ENCODE data around the gene TOLLIP.
"Not testable (repeated sequence)": the region's sequence is repeated elsewhere in the genome, so short reads cannot be mapped to it uniquely, and the experiment has no call there.

Gene TOLLIP

DNA sequence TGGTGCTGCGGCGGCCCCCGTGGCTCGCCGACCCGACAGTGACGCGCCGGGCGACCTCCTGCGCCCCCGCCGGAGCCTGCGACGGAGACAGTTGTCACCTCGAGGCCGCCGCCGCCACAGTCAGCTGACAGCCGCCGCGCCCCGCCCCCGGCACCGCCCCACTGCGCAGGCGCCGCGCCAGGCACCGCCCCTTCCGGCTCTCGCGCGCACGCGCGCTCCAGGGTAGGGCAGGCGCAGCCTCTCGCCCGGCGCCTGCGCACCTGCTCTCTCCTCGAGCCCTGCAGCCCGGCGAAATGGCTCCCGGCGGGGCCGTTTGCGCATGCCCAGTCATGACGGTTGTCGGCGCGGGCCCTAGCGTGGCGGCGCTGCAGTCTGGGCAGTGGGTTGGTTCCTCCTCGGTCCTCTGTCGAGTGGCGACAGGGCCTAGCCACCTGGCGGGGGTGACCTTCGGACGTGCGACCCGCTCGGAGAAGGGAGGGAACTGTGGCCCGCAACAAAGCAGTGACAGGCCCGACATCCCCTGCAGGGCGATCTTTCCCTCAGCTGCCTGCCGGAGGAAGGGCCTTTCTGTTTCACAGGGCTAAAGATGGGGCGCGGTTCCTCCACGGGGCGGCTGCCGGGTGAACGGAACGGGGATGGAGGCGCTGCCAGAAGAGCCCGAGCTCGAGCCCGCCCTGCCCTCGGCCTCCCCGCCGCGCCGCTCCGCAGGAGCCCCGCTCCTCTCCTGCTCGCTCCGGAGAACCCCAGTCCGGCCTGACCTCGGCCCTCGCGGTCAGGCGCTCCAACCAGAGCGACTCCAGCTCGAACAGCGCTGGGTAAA lies at the start of gene TOLLIP:
Gene TOLLIP (minus strand): TSS at position 135 of the 820 bp plus-strand sequence. CDS start 134 bp downstream, at position 1.
- peak; percentile 98 for DNase-seq

DNA sequence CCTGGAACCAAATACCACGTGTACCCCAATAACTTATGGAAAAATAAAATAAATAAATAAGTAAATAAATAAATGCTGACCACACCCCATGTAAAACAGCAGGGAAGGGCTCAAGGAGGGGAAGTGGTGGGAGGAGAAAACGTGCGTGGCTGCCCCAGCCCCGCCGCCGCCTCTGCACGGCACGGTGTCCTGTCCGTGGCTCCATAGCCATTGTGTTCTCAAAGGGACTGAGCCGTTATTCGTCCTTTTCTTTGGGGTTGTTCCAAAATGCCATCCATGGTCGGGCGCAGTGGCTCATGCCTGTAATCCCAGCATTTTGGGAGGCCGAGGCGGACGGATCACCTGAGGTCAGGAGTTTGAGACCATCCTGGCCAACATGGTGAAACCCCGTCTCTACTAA lies 49.5 kb upstream of the TOLLIP start:
- not testable (repeated sequence) for DNase-seq

DNA sequence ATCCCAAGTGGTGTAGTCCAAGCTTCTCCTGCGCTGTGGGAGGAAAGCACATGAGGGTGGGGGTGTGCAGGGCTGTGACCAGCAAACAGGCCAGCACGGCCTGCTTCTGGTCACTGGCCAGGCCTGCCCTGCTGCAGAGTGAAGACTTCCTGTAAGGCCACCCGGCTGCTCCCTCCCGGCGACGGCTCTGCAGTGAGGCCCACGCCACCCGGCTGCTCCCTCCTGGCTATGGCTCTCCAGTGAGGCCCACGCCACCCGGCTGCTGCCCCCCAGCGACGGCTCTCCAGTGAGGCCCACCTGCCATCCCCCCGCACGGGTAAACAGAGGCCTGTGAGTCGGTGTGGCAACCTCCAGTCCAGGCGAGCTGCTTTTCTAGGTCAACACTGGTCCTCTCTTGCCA lies 48.9 kb upstream of the TOLLIP start:
- DNase-seq, result peak; percentile 59

DNA sequence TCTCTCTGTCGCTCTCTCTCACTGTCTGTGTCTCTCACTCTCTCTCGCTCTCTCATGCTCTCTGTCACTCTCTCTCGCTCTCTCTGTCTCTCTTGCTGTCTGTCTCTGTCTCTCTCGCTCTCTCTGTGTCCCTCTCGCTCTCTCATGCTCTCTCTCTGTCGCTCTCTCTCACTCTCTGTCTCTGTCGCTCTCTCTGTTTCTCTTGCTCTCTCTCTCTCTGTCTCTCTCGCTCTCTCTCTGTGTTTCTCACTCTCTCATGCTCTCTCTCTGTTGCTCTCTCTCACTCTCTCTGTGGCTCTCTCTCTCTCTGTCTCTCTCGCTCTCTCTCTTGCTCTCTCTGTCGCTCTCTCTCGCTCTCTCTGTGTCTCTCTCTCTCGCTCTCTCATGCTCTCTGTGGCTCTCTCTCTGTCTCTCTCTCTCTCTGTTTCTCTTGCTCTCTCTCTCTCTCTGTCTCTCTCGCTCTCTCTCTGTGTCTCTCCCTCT lies 47.1 kb upstream of the TOLLIP start:
- DNase-seq, result no peak

DNA sequence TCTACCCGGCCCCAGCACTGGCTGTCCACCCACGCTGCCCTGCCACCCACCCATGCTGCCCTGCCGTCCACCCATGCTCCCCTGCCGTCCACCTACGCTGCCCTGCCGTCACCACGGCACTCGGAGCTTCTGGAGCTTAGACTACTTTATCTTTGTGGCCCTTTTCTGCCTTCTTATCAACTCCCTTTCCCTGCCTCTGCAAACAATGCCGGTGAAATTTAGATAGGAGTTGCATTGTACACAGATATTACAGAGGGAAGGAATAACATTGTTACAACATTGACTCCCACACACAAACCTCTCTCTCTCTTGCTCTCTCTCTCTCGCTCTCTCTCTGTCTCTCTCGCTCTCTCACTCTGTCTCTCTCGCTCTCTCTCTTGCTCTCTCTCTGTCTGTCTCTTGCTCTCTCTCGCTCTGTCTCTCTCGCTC lies 46.6 kb upstream of the TOLLIP start:
- DNase-seq, result no peak

DNA sequence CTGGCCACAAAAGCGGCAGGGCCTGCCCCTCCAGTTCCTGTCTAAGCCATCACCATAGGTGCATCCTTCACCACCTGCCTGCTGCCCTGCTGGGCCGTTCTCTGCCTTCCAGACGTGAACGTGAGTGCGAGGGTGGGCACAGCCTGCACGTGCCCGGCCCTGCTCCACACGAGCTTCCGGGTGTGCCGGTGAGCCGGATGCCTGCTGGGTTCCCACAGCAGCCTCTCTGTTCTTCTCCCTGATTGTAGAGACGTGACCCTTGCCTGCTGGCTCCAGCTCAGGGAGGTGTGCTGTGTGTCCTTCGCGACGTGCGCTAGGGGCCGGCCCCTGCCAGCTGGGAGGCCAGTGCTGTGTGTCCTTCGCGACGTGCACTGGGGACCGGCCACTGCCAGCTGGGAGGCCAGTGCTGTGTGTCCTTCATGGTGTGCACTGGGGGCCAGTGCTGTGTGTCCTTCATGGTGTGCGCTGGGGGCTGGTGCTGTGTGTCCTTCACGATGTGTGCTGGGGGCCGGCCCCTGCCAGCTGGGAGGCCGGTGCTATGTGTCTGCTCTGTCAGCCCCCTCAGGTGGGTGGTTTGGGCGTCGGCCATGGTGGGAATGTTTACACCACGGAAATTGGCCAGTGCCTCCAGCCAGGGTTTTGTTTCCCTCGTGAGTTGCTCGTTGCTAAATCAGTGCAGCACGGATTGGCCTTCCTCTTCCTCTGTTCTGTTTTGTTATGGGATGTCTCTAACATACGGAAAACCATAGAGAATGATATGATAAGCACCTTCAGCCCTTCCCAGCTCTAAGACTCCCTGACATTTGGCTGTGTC lies 44.9 kb upstream of the TOLLIP start:
- no peak for DNase-seq

DNA sequence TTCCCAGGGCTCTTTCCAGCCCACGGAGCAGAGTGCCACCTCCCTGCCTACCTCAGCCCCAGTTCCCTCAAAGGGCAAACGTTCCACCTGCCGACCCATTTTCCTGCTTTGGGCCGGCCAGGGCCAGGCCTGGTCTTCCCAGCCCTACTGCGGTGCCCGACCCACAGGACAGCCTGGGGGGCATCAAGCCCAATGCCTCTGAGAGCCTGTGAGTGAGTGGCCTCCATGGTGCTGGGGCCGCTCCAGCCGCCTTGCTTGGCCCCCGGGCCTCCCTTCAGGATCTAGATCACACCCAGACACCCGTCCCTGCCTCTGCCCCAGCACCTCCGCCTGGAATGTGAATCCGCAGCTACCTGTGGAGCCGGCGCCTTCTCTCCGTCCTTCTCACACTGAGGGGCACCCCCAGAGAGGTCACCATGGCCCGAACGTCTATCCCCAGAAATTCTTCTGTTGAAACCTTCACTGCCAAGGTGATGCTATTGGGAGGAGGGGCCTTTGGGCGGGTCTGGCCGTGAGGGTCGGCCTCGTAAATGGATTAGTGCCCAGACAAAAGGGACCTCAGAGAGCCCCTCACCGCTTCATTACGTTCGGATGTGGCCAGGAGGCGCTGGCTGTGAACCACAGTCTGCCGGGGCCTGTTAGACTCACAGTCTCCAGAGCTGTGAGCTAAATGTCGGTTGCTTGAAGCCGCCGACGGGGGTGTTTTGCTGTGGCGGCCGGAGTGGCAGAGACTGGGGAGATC lies 44.1 kb upstream of the TOLLIP start:
- DNase-seq, result no peak

DNA sequence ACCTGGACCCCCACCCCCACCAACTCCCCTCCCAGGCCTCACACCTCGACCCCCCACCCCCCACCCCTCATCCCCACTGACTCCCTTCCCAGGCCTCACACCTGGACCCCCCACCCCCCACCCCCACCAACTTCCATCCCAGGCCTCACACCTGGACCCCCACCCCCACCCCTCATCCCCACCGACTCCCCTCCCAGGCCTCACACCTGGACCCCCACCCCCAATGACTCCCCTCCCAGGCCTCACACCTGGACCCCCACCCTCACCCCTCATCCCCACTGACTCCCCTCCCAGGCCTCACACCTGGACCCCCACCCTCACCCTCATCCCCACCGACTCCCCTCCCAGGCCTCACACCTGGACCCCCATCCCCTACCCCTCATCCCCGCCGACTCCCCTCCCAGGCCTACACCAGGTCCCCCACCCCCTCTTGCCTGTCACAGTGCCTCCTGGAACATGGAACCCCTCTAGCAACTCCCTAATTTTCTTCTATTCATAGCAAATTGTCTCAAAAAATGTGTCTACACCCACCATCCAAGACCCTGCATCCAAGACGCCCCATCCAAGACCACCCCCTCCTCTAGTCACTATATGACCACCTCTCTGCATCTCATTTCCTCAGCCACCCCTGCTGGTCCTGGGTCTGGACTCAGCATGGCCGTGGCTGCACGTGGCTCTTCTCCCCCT lies 43.4 kb upstream of the TOLLIP start:
- no peak for DNase-seq

DNA sequence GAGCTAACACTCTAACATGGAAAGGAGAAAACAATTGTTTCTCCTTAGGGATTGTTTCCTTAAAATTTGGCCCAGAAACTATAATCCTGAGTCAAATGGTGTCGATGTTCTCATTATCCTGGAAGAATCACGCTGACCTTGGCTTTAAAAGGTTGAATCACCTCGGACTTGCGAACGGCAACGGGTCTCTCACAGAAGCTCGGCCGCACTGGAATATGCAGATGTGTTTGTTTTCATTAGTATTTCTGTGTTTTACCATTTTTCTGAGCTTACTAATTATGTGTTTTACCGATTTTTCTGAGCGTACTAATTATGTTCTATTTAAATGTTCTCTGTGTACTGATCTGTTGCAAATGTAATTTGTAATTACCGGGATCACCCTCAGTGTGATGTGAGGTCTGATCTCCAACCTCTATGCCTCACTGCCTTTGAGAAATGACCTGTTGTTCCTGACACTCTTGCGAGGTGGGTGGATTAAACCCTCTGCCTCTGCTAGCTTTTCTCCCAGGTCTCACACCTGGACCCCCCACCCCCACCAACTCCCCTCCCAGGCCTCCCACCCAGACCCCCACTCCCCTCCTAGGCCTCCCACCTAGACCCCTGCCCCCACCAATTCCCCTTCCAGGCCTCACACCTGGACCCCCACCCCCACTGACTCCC lies 42.0 kb upstream of the TOLLIP start:
- no peak for DNase-seq

DNA sequence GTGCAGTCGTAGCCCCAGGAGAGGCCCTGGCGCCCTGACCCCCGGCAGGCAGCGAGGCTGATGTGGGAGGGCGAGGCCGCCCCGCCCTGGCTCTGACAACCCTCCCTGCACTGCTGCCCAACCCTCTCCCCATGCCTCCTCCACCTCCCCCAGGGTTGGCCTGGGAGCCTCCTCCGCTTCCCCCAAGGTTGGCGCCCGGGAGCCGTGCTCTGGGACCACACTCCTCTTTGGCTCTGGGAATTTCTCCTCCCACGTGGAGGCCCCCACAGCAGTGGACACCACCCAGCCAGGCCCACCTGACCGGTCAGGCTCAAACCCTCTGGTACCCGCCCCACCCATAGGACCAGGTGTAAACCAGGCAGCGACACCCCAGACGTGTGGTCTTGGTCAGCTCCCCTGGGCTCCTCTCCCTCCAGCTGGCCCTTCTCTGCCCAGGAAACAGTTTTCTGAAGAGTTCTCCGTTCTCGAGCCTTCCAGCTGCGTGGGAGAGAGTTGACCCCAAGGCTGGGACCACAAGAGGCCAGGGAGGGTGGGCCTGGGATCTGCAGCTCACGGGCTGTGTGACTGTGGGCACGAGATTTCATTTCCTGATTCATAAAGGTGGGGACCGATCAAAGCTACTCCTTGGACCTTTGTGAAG lies 40.8 kb upstream of the TOLLIP start:
- DNase-seq, result no peak

DNA sequence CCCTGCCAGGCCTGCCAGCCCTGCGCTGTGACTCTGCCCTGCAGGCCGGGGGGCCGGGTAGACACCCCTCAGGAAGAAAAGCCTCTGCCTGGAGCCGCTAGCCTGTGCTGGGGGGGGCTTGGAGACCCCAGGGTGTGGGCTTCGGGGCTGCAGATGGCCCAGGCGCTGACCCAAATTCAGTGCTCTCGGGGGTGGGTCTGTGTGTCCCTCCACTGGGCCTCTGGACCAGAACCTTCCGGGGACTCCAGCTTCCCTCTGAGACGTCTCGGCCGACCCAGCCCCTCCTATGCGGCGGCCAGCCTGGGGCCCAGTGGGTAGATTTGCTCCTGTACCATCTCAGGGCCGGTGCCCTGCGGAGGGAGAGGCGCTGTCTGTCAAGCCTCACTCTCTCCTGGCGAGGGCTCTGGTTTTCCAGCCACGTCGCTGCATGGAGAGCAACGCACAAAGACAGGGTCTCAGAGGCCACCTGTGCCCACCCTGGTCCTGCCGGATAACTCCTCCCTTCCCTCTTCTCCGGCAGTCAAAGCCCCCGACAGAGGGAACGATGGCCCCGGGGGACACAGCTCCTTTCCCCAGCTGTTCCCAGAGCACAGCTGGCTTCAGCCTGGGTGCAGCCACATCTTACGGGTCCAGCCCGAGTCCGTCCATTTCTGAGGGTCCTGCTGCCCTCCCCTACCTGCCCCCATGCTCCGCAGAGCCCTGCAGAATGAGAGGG lies 40.1 kb upstream of the TOLLIP start:
- DNase-seq, result no peak

DNA sequence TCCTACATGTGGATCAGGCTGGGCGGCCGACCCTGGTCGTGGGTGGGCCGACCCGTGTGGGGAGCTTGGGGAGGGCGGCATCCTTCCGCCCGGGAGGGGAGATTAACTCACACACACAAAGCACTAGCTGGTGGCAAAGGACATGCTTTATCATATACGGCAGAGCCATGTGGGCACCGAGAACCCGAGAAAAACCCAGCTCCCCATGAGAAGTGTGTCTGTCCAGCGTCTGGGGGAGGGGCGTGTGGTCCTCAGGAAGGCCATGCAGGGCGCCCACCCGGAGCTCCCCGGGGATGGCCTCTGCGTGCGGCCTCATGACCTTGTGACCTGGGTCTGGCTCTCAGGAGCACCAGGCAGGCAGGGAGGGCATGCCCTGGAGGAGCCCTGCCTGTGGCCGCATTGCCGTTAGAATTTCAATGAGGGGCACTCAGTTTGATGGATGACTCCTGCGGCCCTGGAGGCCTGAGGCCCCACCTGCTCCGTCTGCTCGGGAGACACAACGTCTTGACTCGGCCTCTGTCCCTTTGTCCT lies 39.4 kb upstream of the TOLLIP start:
- DNase-seq, result peak; percentile 24

DNA sequence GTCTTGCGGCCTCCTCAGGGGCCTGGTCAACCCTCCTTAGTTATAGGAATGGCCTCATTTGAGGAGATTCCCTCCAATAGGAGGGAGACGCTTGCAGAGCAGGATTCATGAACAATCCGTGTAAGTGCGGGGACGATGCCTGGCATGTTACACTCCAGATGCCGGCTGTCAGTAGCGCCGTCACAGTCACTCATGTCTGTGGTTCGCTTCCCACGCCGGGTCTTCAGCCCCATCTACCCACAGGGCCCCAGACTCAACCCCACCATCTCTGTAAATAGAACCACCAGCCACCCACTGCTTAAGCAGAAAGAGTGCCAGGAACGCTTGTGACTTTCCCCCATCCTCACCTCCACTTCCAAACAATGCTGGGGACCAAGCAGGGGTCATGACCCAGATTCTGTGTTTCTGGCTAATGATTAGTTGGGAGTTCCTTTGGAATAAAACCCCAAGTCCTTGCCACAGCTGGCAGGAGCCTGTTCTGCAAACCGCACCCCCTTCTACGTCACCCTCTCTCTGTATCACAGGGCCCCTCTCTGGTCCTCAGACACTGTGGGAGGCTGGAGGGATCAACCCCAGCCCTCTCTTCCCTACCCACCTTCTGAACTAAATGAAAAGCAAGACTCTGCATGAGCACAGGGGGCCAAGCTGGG lies 38.8 kb upstream of the TOLLIP start:
- DNase-seq, result peak; percentile 31

DNA sequence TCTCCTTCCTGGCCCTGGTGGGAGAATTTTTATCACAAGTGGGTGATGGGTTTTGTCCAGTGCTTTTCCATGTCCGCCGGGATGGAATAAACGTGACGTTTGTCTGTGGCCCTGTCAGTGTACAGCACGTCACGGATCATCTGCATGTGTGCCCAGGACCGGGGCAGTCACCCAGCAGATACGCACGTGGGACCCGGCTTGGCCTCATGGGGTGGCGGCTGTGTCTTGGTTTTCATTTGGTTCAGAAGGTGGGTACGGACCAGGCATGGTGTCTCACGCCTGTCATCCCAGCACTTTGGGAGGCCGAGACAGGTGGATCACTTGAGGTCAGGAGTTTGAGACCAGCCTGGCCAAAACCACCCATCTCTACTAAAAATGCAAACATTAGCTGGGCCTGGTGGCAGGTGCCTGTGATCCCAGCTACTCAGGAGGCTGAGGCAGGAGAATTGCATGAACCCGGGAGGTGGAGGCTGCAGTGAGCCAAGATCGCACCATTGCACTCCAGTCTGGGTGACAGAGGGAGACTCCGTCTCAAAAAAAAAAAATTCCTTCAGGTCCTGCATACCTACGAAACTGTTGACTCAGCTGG lies 38.1 kb upstream of the TOLLIP start:
- not testable (repeated sequence) for DNase-seq

DNA sequence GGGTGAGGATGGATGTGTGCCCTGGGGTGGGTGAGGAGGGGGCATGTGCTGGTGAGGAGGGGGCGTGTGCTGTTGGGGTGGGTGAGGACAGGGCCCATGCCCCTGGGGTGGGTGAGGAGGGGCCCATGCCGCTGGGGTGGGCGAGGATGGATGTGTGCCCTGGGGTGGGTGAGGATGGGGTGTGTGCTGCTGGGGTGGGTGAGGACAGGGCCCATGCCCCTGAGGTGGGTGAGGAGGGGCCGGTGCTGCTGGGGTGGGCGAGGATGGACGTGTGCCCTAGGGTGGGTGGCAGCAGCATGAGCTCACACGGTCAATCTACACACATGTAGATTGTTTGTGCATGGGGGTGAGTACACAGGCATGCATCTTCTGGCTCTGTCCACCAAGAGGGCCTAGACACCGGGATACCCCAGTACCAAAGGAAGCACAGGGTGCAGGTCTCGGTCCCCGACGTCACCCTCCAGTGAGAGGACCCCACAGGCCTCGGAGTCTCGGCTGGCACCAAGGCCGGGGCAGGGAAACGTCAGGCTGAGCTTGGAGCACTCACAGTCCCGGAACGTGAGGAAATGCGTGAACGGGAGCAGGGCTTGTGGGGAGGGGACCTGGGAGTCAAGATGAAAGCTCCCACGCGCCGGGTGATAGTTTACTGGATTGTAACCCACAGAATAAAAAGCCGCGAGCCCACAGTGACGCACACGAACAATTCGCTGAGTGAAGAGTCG lies 37.4 kb upstream of the TOLLIP start:
- DNase-seq, result no peak

DNA sequence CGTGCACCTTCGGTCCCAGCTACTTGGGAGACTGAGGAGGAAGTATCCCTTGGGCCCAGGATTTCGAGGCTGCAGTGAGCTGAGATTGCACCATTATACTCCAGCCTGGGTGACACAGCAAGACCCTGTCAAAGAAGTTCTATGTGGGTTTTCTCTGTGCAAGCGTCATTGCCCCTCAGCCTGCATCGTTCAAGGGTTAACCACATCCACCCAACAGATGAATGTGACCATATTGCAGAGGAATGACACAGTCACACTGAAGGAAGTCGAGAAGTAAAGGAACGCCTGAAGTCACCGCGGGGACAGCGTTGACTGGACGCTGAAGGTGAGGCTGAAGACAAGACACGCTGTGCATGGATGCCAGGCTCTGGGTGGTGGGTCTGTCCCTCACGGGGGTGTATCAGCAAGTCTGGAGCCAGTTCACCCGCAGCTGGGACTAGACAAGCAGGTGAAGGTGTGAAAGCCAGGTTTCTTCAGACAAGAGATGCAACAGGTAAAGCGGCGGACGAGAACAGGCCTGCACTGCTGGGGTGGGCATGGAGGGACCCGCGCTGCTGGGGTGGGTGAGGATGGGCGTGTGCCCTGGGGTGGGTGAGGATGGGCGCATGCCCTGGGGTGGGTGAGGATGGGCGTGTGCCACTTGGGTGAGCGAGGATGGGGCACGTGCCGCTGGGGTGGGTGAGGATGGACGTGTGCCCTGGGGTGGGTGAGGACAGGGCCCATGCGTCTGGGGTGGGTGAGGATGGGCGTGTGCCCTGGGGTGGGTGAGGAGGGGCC lies 36.5 kb upstream of the TOLLIP start:
- no peak for DNase-seq

DNA sequence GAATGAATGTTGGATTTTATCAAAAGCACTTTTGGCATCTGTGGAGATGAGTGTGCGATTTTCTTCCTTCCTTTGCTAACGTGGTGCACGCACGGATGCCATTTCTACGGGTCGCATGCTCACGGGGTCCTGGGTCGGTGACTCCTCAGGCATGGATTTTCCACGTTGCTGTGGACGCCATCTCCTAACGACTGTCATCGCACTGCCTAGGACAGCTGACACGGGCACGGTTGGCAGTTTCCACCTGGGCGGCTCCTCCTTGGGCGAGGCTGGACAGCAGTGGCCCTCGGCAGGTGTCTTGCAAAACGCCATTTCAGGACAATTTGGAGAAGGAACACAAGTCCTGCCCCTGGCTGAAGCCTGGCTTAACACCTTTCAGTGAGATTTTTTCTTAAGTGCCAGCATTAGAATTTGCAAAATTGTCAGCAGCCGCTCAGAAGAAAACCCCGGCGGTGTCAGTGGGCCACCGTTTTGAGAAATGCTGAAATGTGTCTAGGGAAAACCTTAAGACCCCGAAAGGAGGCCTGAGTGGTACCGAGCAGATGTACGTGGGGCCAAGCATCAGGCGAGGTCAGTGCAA lies 34.7 kb upstream of the TOLLIP start:
- DNase-seq, result no peak

All from right forelimb (tissue), 1 donor.